MM.1S (cell line): ENCODE measurements around the gene PDLIM5.

Experiments used
- DNase-seq: peaks from one replicate; pipeline ENCODE4 v3.0.0-alpha.2; 2015
- H2AFZ ChIP-seq: fragments of 300-600 bp; sonication (generic); 2 replicates; pipeline ENCODE4 v1.6.0; 2016; ENCODE audit warnings: antibody characterized with exemption, low read length
- H3F3A ChIP-seq: fragments of 300-600 bp; sonication (generic); 2 replicates; pipeline ENCODE4 v1.6.1; 2016; ENCODE audit warnings: mild to moderate bottlenecking, antibody characterized with exemption, low read length, moderate library complexity, mixed read lengths; ENCODE audit not compliant: insufficient read depth
- H3K27ac ChIP-seq: fragments of 300-600 bp; sonication (generic); 2 replicates; pipeline ENCODE4 v1.5.1; 2016; ENCODE audit warnings: mild to moderate bottlenecking, low read length
- H3K27me3 ChIP-seq: fragments of 300-600 bp; sonication (generic); replicated peaks from 2 replicates; pipeline ENCODE4 v1.6.0; 2016; ENCODE audit warnings: low read length; ENCODE audit not compliant: insufficient read depth
- H3K36me3 ChIP-seq: fragments of 300-600 bp; sonication (generic); replicated peaks from 2 replicates; pipeline ENCODE4 v1.6.1; 2016; ENCODE audit warnings: mild to moderate bottlenecking, low read length, mixed read lengths; ENCODE audit not compliant: insufficient read depth
- H3K4me1 ChIP-seq: fragments of 300-600 bp; sonication (generic); 2 replicates; pipeline ENCODE4 v1.6.1; 2016; ENCODE audit warnings: low read length, mixed read lengths
- H3K4me2 ChIP-seq: fragments of 300-600 bp; sonication (generic); 2 replicates; pipeline ENCODE4 v1.6.0; 2016; ENCODE audit warnings: low read depth, low read length
- H3K4me3 ChIP-seq: fragments of 300-600 bp; sonication (generic); 2 replicates; pipeline ENCODE4 v1.5.1; 2016; ENCODE audit warnings: low read length, mixed read lengths
- H3K79me2 ChIP-seq: fragments of 300-600 bp; sonication (generic); 2 replicates; pipeline ENCODE4 v1.6.1; 2016; ENCODE audit warnings: mixed run types, low read length, mixed read lengths
- H3K9ac ChIP-seq: fragments of 300-600 bp; sonication (generic); 2 replicates; pipeline ENCODE4 v1.6.1; 2016; ENCODE audit warnings: low read length, mixed read lengths
- H3K9me2 ChIP-seq: fragments of 300-600 bp; sonication (generic); replicated peaks from 2 replicates; pipeline ENCODE4 v1.6.1; 2016; ENCODE audit warnings: mild to moderate bottlenecking, low read length, mixed read lengths; ENCODE audit not compliant: insufficient read depth
- H3K9me3 ChIP-seq: fragments of 300-600 bp; sonication (generic); replicated peaks from 2 replicates; pipeline ENCODE4 v1.6.1; 2016; ENCODE audit warnings: mild to moderate bottlenecking, low read length, mixed read lengths; ENCODE audit not compliant: insufficient read depth
- H4K20me1 ChIP-seq: fragments of 300-600 bp; sonication (generic); 2 replicates; pipeline ENCODE4 v1.6.1; 2016; ENCODE audit warnings: mild to moderate bottlenecking, low read length, moderate library complexity, mixed read lengths; ENCODE audit not compliant: insufficient read depth
- EZH2 ChIP-seq: fragments of 300-600 bp; sonication (generic); optimal IDR thresholded peaks from 2 replicates; pipeline ENCODE3; 2017; ENCODE audit warnings: low read depth, mild to moderate bottlenecking, antibody characterized with exemption, low read length, mixed read lengths
- EZH2phosphoT487 ChIP-seq: fragments of 300-600 bp; sonication (generic); IDR thresholded peaks from 2 replicates; pipeline ENCODE4 v1.6.1; 2018; ENCODE audit warnings: antibody characterized with exemption, low read length
- TF ChIP-seq, protein P1 (sequence below): fragments of 300-600 bp; sonication (generic); IDR thresholded peaks from 2 replicates; pipeline ENCODE4 v1.5.1; 2016; ENCODE audit warnings: antibody characterized with exemption, low read length, mixed read lengths

PDLIM5 gene

GRCh38 chr4:94455081-94455480 is 3.3 kb downstream of the PDLIM5 start:
- Histone ChIP-seq H3F3A (peaks cover 5% of the 10 kb centered on the region), H3K9me2 (no peaks in the 10 kb centered on the region), H3K4me1 (peaks cover 4% of the 10 kb centered on the region; the same call in 1 of the 2 replicates), H3K4me2 (no peak overlapping the region), H3K27me3 (no peaks in the 10 kb centered on the region), H3K9me3 (no peaks in the 10 kb centered on the region), H2AFZ (no peak overlapping the region), H3K9ac (no peak overlapping the region), H3K36me3 (no peaks in the 10 kb centered on the region), H3K4me3 (no peak overlapping the region), H3K27ac (no peak overlapping the region), H3K79me2 (0 out of 2 replicates have a peak, but pooled peaks cover 8% of the 10 kb centered on the region), H4K20me1 (no peaks in the 10 kb centered on the region)
- TF ChIP-seq EZH2phosphoT487 (no peak), EZH2 (no peak)
- TF ChIP-seq, protein P1, sequence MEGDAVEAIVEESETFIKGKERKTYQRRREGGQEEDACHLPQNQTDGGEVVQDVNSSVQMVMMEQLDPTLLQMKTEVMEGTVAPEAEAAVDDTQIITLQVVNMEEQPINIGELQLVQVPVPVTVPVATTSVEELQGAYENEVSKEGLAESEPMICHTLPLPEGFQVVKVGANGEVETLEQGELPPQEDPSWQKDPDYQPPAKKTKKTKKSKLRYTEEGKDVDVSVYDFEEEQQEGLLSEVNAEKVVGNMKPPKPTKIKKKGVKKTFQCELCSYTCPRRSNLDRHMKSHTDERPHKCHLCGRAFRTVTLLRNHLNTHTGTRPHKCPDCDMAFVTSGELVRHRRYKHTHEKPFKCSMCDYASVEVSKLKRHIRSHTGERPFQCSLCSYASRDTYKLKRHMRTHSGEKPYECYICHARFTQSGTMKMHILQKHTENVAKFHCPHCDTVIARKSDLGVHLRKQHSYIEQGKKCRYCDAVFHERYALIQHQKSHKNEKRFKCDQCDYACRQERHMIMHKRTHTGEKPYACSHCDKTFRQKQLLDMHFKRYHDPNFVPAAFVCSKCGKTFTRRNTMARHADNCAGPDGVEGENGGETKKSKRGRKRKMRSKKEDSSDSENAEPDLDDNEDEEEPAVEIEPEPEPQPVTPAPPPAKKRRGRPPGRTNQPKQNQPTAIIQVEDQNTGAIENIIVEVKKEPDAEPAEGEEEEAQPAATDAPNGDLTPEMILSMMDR, result no peak
- no peak for DNase-seq

GRCh38 chr4:94457692-94458106 is 6.0 kb downstream of the PDLIM5 start:
- Histone ChIP-seq H3K27ac (no peak overlapping the region), H3K4me2 (no peak overlapping the region)
- DNase-seq, result no peak

DNA sequence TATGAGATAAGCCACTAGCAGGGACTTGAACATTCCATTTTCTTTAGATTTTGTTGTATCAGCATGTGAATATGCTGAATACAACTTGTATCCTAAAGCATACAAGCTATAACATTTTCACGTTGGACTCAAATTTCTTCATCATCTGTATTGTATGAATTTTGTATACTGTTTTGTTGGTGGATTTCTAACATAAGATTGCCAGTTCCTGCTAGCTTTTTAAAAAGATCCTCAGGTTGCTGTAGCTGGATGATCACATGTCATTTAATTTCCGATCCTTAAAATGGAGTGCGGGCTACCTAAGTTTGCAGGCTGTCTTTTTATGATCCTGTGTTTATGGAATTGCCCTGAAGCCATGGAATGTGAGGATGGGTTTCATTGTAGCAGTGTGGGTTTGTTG is 6.9 kb downstream of the PDLIM5 start:
- Histone ChIP-seq H3K9me3 (no peaks in the 10 kb centered on the region), H2AFZ (no peak overlapping the region), H3K36me3 (no peaks in the 10 kb centered on the region), H3K79me2 (0 out of 2 replicates have a peak, but pooled peaks cover 2% of the 10 kb centered on the region), H3K9me2 (no peaks in the 10 kb centered on the region), H3K27me3 (no peaks in the 10 kb centered on the region), H3K4me1 (no peaks in the 10 kb centered on the region), H4K20me1 (no peaks in the 10 kb centered on the region), H3K4me2 (no peak overlapping the region), H3K9ac (no peak overlapping the region), H3K4me3 (no peak overlapping the region), H3K27ac (no peak overlapping the region), H3F3A (no peaks in the 10 kb centered on the region)
- TF ChIP-seq EZH2 (no peak), EZH2phosphoT487 (no peak)
- TF ChIP-seq, protein P1, result no peak
- no peak for DNase-seq

More at GRCh38 chr4:94457692-94458106, 6.0 kb downstream of the PDLIM5 start:
- H3K79me2 ChIP-seq, result 0 out of 2 replicates have a peak, but pooled peaks cover 8% of the 10 kb centered on the region
- H3K4me3 ChIP-seq, result no peak overlapping the region
- no peaks in the 10 kb centered on the region for H3K9me2 ChIP-seq
- H2AFZ ChIP-seq, result no peak overlapping the region
- no peaks in the 10 kb centered on the region for H3K9me3 ChIP-seq
- H3F3A ChIP-seq, result no peaks in the 10 kb centered on the region
- no peaks in the 10 kb centered on the region for H3K36me3 ChIP-seq
- no peaks in the 10 kb centered on the region for H4K20me1 ChIP-seq
- TF ChIP-seq EZH2, result no peak
- TF ChIP-seq EZH2phosphoT487, result no peak
- TF ChIP-seq, protein P1, result no peak
- H3K4me1 ChIP-seq, result no peaks in the 10 kb centered on the region
- no peaks in the 10 kb centered on the region for H3K27me3 ChIP-seq
- no peak overlapping the region for H3K9ac ChIP-seq
